ENCODE measurements around the gene CCDC102A. TPM values are rescaled to one million over a fixed set of nuclear protein-coding genes. Genes with fewer than 3 reads are reported as not detected.
A peak's percentile ranks its signal among the peaks of the same experiment; 100 is the strongest.

CCDC102A gene
- total RNA-seq, 1 experiment from 2014 or later = 5.2 TPM

DNA sequence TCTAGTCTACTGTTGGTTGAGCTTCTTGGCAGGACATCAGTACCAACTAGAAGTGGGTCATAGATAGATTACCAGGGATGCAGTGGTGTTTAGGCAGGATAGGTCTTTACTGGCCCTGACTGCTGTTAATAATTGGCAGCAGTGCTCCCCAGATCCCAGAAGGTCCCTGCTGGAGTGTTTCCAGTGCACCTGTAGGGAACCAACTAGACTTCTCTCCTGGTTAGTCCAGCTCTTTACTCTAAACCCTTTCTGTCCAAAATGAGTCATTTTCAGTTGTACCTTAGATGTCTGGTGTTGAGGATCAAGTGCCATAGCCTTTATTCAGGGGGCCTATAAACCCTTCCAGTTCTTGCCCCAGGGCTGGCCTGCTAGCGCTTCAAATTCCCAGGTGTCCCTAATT lies 65.2 kb downstream of the CCDC102A start:
- ATAC-seq (no peak), DNase-seq (ENCODE audit: low spot score) (no peak)
- peaks cover 46% of the 10 kb centered on the region for H3K36me3 Mint-ChIP-seq
- no peak overlapping the region for H3K4me3 Mint-ChIP-seq
- H3K9me3 Mint-ChIP-seq = no peaks in the 10 kb centered on the region
- no peaks in the 10 kb centered on the region for H3K27me3 Mint-ChIP-seq (ENCODE audit: low read depth)
- H3K4me1 Mint-ChIP-seq = peaks cover 41% of the 10 kb centered on the region
- H3K27ac Mint-ChIP-seq = no peak overlapping the region
- ChIA-PET POLR2A (no interaction called here), CTCF (interaction anchor here (1.2 to 8.2 kb wide), 3 partner anchors 9 to 47 kb away, joined by 3 to 80 read pairs (median 63); partner anchors contain the start of gene POLR2C)
- TF ChIP-seq RORB (CRISPR knock-in tag; IDR thresholded peaks at IDR 0.05) = peak; percentile 16; the same call in 1 of the 2 replicates
- TF ChIP-seq, protein P1, sequence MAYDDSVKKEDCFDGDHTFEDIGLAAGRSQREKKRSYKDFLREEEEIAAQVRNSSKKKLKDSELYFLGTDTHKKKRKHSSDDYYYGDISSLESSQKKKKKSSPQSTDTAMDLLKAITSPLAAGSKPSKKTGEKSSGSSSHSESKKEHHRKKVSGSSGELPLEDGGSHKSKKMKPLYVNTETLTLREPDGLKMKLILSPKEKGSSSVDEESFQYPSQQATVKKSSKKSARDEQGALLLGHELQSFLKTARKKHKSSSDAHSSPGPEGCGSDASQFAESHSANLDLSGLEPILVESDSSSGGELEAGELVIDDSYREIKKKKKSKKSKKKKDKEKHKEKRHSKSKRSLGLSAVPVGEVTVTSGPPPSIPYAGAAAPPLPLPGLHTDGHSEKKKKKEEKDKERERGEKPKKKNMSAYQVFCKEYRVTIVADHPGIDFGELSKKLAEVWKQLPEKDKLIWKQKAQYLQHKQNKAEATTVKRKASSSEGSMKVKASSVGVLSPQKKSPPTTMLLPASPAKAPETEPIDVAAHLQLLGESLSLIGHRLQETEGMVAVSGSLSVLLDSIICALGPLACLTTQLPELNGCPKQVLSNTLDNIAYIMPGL (CRISPR knock-in tag; IDR thresholded peaks at IDR 0.05) = no peak
- TF ChIP-seq IRF2 (CRISPR knock-in tag; IDR thresholded peaks at IDR 0.05; ENCODE audit: borderline replicate concordance, low read depth) = no peak
- TF ChIP-seq TEAD4 (CRISPR knock-in tag; IDR thresholded peaks at IDR 0.05) = no peak
- TF ChIP-seq OVOL2 (CRISPR knock-in tag; IDR thresholded peaks at IDR 0.05; ENCODE audit: borderline replicate concordance) = no peak
- TF ChIP-seq CREB1 (CRISPR knock-in tag; IDR thresholded peaks at IDR 0.05) = no peak
- TF ChIP-seq, protein P2, sequence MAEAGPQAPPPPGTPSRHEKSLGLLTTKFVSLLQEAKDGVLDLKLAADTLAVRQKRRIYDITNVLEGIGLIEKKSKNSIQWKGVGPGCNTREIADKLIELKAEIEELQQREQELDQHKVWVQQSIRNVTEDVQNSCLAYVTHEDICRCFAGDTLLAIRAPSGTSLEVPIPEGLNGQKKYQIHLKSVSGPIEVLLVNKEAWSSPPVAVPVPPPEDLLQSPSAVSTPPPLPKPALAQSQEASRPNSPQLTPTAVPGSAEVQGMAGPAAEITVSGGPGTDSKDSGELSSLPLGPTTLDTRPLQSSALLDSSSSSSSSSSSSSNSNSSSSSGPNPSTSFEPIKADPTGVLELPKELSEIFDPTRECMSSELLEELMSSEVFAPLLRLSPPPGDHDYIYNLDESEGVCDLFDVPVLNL (CRISPR knock-in tag; IDR thresholded peaks at IDR 0.05; ENCODE audit: borderline replicate concordance, low read depth) = no peak

DNA sequence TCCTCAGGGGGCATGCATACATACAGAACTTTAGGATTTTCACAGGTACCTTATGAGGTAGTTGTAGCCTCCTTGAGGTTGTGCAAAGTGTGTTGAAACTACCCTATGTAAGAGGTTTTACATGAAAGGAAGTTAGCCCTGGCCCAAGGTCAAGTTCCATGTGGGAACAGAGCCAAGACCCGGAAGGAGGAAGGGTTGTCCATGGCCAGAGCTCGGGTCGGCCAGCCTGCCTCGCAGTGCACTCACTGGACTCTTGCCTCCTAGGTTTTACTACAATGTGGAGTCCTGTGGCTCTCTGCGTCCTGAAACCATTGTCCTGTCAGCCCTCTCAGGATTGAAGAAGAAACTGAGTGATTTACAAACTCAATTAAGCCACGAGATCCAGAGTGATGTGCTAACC lies 65.7 kb downstream of the CCDC102A start:
- Mint-ChIP-seq H3K4me3 (no peak overlapping the region), H3K27ac (no peak overlapping the region; the same call in 1 of the 2 replicates), H3K27me3 (ENCODE audit: low read depth) (no peaks in the 10 kb centered on the region), H3K9me3 (no peaks in the 10 kb centered on the region), H3K4me1 (peaks cover 39% of the 10 kb centered on the region), H3K36me3 (peaks cover 51% of the 10 kb centered on the region)
- no peak for TF ChIP-seq RELA (CRISPR knock-in tag; IDR thresholded peaks at IDR 0.05; ENCODE audit: borderline replicate concordance)
- TF ChIP-seq, protein P3, sequence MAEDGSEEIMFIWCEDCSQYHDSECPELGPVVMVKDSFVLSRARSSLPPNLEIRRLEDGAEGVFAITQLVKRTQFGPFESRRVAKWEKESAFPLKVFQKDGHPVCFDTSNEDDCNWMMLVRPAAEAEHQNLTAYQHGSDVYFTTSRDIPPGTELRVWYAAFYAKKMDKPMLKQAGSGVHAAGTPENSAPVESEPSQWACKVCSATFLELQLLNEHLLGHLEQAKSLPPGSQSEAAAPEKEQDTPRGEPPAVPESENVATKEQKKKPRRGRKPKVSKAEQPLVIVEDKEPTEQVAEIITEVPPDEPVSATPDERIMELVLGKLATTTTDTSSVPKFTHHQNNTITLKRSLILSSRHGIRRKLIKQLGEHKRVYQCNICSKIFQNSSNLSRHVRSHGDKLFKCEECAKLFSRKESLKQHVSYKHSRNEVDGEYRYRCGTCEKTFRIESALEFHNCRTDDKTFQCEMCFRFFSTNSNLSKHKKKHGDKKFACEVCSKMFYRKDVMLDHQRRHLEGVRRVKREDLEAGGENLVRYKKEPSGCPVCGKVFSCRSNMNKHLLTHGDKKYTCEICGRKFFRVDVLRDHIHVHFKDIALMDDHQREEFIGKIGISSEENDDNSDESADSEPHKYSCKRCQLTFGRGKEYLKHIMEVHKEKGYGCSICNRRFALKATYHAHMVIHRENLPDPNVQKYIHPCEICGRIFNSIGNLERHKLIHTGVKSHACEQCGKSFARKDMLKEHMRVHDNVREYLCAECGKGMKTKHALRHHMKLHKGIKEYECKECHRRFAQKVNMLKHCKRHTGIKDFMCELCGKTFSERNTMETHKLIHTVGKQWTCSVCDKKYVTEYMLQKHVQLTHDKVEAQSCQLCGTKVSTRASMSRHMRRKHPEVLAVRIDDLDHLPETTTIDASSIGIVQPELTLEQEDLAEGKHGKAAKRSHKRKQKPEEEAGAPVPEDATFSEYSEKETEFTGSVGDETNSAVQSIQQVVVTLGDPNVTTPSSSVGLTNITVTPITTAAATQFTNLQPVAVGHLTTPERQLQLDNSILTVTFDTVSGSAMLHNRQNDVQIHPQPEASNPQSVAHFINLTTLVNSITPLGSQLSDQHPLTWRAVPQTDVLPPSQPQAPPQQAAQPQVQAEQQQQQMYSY (CRISPR knock-in tag; IDR thresholded peaks at IDR 0.05) = peak; percentile 62; the same call in 1 of the 2 replicates
- POLR2A ChIA-PET = interaction anchor here (0.5 to 1.1 kb wide), 2 partner anchors 23 to 37 kb away, joined by 3 read pairs; partner anchors contain the start of genes CIAPIN1 and COQ9
- DNase-seq (ENCODE audit: low spot score) = no peak
- CTCF ChIA-PET = interaction anchor here (8.2 kb wide), 1 partner anchor 47 kb away, joined by 80 read pairs; no protein-coding TSS in a partner anchor
- ATAC-seq = no peak

DNA sequence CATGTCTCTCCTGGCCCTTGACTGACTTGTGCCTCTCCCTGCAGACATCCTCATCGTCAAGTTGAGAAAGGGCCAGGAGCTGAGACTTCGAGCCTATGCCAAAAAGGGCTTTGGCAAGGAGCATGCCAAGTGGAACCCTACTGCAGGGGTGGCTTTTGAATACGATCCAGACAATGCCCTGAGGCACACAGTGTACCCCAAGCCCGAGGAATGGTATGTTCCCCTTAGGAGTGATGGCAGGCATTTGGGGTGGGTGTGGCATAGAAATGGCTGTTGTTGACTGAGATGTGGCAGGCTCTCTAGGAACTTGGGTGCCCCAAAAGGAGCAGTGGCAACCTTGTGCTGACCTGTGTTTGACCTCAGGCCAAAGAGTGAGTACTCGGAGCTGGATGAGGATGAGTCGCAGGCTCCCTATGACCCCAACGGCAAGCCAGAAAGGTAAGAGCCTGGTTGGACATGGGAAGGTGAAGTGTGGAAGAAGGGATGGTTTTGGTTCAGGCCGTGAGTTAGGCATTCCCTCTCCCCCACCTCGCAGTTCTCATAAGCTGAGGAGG lies 66.4 kb downstream of the CCDC102A start:
- POLR2A ChIA-PET = interaction anchor here (0.5 to 1.1 kb wide), 2 partner anchors 23 to 37 kb away, joined by 3 read pairs; partner anchors contain the start of genes CIAPIN1 and COQ9
- DNase-seq (ENCODE audit: low spot score) (no peak), ATAC-seq (no peak)
- H3K27ac Mint-ChIP-seq = no peak overlapping the region
- TF ChIP-seq TEAD4 (CRISPR knock-in tag; IDR thresholded peaks at IDR 0.05) = no peak
- TF ChIP-seq ZNF121 (CRISPR knock-in tag; IDR thresholded peaks at IDR 0.05) = no peak
- TF ChIP-seq GRHL2 (CRISPR knock-in tag; IDR thresholded peaks at IDR 0.05; ENCODE audit: insufficient replicate concordance, severe bottlenecking) = no peak
- TF ChIP-seq ZNF317 (CRISPR knock-in tag; IDR thresholded peaks at IDR 0.05; ENCODE audit: borderline replicate concordance, low read depth) = no peak
- TF ChIP-seq, protein P4, sequence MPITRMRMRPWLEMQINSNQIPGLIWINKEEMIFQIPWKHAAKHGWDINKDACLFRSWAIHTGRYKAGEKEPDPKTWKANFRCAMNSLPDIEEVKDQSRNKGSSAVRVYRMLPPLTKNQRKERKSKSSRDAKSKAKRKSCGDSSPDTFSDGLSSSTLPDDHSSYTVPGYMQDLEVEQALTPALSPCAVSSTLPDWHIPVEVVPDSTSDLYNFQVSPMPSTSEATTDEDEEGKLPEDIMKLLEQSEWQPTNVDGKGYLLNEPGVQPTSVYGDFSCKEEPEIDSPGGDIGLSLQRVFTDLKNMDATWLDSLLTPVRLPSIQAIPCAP (CRISPR knock-in tag; IDR thresholded peaks at IDR 0.05) = no peak
- TF ChIP-seq, protein P5, sequence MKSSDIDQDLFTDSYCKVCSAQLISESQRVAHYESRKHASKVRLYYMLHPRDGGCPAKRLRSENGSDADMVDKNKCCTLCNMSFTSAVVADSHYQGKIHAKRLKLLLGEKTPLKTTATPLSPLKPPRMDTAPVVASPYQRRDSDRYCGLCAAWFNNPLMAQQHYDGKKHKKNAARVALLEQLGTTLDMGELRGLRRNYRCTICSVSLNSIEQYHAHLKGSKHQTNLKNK (CRISPR knock-in tag; IDR thresholded peaks at IDR 0.05) = no peak
- H3K27me3 Mint-ChIP-seq (ENCODE audit: low read depth) = no peaks in the 10 kb centered on the region
- peaks cover 58% of the 10 kb centered on the region for H3K36me3 Mint-ChIP-seq
- H3K4me3 Mint-ChIP-seq = no peak overlapping the region
- CTCF ChIA-PET = interaction anchor here (8.2 kb wide), 1 partner anchor 48 kb away, joined by 80 read pairs; no protein-coding TSS in a partner anchor
- H3K4me1 Mint-ChIP-seq = peaks cover 34% of the 10 kb centered on the region
- H3K9me3 Mint-ChIP-seq = no peaks in the 10 kb centered on the region

Measured in WTC11 (cell line).